Stimulated activated CD8-positive, alpha-beta memory T cell treated with anti-CD3 and anti-CD28 coated beads, Interleukin-12 subunit alpha, Interleukin-12 subunit beta, amount 100 ng/mL, for 24 hours (primary cell): Measurements from ENCODE around the gene RRN3.
"Not testable (repeated sequence)": the region's sequence is repeated elsewhere in the genome, so short reads cannot be mapped to it uniquely, and the experiment has no call there.

Experiments
- DNase-seq: peaks from one replicate; pipeline ENCODE4 v3.0.0-alpha.2; 2020; ENCODE audit errors: extremely low read depth

Gene RRN3

DNA sequence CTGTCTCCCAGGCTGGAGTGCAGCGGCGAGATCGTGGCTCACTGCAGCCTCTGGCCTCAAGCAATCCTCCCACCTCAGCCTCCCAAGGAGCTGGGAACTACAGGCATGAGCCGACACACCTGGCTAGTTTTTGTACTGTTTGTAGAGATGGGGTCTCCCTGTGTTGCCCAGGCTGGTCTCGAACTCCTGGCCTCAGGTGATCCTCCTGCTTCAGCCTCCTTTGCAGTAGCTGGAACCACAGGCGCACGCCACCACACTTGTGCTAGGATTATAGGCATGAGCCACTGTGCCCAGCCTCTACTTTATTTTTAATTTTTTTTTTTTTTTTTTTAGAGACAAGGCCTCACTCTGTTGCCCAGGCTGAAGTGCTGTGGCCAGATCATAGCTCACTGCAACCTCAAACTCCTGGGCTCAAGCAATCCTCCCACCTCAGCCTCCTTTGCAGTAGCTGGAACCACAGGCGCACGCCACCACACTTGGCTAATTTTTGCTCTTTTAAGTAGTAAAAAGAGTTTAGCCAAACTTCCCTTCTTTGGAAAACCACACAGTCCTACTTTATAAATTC is 42.6 kb downstream of the RRN3 start:
- no peak for DNase-seq

DNA sequence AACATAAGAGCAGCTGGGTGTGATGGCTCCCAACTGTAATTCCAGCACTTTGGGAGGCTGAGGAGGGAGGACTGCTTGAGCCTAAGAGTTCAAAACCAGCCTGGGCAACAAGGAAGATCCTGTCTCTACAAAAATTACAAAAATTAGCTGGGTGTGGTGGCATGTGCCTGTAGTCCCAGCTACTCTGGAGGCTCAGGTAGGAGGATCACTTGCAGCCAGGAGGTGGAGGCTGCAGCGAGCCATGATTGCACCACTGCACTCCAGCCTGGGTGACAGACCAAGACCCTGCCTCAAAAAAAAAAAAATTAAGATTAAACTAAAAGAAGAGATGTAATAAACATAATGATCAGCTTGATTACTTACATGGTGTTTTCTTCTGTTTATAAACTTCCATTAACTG is 43.6 kb downstream of the RRN3 start:
- not testable (repeated sequence) for DNase-seq

DNA sequence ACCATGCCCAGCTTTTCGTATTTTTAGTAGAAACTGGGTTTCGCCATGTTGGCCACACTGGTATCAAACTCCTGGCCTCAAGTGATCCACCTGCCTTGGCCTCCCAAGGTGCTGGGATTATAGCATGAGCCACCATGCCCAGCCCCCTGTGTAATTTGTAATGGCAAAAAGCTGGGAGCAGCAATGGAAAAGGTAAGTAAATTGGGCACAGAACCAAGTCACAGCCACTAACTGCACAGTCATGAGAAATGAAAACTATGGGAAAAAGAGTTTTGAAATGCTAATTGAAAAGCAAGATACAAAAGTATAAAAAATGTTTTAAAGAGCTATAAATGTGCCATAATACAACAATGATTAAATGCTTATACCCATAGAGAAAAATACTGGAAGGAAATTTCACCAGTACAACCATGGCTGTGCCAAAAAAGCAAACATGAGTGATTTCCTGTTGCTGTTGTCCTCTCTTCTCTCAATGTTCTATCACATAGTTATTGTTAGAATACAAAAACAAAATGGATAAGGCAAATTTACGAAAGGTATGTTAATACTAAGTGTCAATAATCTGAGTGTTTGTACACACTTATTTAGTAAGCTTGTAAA is 44.4 kb downstream of the RRN3 start:
- no peak for DNase-seq

DNA sequence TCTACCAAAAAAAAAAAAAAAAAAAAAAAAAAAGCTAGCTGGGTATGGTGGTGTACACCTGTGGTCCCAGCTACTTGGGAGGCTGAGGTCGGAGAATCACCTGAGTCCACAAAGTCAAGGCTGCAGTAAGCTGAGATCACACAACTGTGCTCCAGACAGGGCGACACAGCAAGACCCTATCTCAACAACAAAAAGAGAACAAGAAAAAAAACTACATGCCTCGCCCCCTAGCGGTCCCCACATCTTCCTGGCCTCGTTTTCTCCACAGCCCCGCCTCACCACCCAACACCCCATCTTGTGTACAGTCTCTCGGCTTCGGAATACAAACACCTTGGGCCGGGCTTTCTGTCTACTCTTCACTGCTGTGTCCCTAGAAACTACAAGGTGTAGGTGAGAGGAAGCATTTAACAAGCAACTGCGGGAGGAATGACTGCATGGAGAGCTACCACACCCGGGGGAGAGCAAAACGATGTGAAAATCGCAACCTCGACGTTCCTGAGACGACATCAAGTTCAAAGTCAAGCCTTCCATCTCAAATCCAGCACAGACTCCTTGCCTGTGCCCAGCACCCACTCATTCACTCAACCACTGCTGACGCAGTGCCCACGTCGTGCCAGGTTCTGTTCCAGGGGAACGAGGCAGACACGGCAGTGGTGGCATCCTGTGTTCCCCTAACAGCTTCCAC is 47.2 kb downstream of the RRN3 start:
- no peak for DNase-seq

DNA sequence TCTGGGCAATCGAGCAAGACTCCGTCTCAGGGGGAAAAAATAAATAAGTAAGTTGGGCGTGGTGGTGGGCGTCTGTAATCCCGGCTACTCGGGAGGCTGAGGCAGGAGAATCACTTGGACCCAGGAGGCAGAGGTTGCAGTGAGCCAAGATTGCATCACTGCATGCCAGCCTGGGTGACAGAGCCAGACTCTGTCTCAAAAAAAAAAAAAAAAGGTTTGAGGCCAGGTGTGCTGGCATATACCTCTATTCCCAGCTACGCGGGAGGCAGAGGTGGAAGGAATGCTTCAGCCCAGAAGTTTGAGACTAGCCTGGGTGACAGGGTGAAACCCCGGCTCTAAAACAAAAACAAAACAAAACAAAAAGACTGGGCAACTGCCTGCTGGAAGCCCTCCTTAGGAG is 48.8 kb downstream of the RRN3 start:
- DNase-seq: not testable (repeated sequence)

DNA sequence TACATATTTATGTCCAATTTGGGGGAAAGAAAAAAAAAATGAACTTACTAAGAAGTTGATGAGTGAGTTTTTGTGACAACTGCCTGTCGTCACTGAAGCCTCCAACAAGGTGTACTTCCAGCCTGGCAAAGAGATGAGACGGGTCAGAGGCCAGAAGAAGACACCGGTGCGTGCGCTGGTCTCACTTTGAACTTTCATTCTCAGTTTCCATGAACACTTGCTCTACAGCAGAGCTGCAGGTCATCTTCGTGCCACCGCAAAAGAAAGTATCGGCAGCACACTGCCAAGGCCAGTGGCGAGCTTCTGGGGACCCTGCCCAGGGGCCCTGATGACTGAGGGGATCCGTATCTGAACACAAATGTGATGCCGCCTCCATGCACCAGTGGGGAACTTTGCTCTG is 49.8 kb downstream of the RRN3 start:
- no peak for DNase-seq

DNA sequence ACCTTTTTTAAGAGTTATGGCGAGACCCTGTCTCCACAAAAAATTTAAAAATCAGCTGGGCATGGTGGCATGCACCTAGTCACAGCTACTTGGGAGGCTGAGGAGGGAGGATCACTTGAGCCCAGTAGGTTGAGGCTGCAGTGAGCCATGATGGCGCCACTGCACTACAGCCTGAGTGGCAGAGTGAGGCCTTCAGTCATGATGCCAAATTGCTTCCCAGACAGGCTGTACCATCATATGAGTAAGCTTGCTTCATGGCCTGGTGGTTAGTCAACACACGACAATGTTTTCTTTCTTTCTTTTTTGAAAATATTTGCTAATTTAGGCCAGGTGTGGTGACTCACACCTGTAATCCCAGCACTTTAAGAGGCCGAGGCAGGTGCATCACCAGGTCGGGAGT is 50.7 kb downstream of the RRN3 start:
- no peak for DNase-seq

DNA sequence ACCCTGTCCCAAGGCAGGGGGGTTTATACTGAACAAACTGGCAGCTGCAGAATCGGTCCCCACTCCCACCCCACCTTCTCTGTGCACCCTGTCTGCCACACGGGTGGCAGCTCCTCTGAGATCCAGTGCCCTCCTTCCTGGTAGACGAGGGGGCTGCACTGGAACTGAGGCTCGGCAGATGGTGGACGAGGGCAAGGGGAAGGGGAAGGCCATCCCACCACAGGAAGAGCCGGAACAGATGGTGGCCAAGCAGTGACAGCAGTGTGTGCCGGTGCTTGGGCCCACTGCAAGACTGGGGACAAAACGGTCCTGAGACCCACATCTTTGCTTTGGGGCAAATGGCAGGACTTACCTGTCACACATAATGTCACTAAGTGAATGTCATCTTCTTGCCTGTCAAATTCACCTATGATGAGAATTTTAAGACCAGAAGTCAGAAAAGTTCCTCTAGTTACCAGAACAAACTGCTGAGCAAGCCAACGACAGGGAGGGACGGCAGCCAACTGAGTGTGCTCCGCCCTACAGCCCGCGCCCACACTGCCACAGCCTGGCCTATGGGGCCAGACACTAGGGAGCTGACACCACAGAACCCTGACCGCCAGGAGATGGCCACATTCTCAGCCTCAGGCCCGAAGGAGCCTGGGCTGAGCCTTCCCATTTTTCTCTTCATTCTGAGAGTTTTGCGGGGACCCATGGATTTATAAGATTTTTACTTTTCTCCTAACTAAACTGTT is 52.6 kb downstream of the RRN3 start:
- no peak for DNase-seq

DNA sequence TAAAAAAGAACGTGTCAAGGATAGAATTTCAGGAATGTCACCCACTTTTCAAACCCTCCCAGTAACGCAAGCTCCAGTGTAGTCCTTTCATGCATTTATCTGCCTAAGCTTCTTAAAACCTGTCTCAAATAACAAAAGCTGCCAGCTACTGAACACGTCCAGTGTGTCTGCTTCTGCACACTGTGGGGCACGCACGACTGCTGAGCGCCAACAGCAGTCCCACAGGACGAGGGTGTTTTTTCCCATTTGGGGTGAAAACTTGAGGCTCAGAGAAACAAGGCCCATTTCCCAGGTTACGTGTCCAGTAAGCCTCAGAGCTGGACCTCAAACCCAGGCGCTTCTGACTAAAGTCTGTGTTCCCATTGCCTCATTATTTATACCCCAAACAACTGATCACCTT is 55.4 kb downstream of the RRN3 start:
- no peak for DNase-seq

DNA sequence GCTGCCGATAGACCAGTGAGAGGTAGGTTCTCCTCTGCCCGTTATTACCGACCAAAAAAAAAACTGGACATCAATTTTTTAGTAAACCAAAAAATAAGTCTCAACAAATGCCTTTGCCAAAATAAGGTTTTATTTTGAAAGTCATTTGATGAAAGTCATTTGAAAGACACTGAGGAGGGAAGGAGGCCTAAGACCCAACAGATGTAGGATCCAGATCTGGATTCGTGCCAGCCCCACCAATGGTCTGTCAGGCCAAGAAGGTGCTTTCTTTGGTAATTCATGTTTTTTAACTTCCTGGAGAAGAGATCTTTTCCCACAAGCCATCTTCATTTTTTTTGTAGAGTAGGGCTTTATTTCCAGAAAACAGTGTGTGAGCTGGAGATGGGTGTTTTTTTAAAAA is 56.3 kb downstream of the RRN3 start:
- DNase-seq: no peak

DNA sequence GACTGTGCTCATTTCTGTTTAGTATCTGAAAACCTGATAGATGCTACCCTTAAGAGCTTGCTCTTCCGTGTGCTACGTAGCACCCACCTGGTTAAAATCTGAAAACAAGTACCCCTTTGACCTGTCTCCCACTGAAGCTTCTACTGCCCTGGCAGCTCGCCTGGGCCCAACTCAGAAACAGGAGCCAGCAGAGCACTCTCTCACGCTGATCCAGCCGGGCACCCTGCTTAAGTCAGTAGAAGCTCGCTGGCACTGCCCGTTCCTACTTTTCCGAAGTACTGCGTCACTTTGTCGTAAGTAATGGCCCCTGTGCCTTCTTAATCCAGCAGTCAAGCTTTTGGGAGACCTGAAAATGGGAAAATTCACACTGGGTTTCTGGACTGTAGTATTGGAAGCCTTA is 57.1 kb downstream of the RRN3 start:
- DNase-seq: no peak

DNA sequence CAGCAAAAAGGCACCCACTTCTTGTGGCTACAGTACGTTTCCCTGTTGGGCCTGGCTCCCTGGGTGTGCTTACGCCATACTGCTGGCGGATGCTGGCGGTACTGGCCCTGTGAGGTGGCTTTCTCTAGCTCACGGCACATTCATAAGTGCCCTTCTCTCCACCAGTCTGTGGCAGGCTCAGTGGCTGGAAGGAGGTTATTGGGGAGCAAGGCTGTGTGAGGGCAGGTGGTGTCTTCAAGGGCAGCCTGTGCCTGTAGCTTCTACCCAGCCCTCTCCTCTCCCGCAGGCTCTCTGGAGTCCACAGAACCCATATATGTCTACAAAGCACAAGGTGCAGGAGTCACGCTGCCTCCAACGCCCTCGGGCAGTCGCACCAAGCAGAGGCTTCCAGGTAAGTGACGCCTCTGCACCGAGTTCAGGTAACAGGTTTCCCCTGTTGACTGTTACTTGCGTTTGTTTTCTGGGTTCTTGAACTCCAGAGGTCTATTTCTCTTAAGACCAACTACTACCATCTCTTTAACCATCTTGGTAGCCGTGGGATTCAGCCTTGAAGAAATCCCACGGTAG is 58.8 kb downstream of the RRN3 start:
- DNase-seq: no peak

DNA sequence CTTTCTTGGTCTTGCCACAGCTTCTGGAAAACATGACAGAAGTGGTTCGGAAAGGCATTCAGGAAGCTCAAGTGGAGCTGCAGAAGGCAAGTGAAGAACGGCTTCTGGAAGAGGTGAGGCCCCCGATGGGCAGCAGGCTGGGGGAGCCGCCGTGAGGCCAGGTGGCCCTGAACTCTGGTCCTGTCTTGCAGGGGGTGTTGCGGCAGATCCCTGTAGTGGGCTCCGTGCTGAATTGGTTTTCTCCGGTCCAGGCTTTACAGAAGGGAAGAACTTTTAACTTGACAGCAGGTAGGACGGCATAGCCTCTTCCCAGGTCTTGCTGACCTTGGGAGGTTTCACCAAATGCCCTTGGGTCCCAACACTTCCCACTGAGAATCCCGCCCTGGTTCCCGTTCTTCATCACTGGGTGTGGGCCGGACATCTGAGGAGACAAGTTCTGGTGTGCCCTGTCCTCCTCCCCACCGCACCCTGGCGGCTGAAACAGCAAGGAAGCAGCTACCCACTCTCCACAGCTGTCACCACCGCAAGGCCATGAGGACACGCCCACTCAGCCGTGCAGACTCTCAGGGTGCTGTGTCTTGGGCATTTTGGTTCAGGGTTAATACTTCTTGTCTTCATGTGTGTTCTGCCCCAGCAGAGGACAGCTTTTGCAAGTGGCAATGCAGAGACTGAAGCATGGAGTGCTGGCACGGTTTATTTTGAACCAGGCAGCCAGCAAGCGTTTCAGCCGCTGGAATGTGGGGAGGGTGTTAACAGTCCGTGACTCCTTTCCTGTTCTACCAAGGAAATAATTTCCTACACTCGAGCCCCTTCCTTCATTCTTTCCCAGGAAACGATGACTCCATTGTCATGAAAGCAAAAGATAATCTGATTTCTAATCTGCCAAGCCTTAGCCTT is 59.6 kb downstream of the RRN3 start:
- DNase-seq: no peak

DNA sequence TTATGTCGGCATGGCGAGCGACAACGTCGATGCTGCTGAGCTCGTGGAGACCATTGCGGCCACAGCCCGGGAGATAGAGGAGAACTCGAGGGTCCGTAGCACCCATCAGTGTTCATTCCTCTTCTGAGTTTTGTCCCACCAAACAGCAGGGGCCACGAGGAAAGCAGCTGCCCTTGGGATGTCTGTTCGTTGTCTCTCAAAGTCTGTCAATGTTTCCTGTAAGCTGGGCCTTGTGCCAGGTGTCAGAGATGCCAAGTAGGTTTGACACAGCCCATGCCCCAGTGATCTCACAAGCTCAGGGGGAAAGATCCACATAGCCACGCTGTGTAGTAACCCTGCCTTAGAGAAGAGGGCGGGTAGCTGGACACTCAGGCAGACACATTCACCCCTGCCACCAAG is 60.8 kb downstream of the RRN3 start:
- no peak for DNase-seq

DNA sequence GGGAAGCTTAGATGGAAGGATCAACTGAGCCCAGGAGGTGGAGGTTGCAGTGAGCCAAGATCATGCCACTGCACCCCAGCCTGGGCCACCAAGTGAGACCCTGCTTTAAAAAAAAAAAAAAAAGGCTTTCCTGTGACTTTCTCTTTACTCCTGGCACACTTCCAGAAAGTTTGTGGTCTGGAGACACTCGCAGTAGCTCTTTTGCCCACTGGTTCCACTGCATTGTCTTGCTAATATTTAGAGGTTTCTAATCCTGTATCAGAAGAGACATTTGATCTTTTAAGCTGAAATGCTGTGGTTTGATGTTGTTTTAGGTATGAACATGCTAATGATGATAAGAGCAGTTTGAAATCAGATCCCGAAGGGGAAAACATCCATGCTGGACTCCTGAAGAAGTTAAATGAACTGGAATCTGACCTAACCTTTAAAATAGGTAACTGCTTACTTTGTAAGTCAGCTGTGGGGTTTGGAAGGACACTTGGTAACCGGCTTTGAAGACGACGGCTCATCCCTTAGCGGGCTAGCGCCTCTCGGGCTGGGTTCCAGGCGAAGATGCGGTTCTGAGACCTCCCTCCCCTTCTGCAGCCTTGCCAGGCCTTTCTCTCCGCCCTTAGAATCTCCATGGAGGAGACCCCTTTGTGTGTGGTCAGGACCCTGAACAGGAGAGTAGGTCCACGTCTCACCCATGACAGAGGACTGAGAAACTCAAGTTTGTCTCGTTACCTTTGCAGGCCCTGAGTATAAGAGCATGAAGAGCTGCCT is 61.3 kb downstream of the RRN3 start:
- DNase-seq: no peak

DNA sequence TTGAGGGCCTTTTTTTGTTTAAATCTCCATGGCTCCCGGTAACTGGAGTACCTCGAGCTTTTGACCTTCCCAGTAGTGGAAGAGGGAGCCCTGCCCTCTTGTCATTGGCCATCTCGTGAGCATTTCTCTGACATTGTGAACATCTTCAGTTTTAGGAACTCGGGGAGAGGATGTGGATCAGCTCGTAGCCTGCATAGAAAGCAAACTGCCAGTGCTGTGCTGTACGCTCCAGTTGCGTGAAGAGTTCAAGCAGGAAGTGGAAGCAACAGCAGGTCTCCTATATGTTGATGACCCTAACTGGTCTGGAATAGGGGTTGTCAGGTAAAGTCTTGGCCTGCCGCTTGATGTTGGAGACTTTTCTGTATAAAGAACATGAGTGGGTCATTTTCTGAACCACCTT is 62.5 kb downstream of the RRN3 start:
- DNase-seq: no peak

DNA sequence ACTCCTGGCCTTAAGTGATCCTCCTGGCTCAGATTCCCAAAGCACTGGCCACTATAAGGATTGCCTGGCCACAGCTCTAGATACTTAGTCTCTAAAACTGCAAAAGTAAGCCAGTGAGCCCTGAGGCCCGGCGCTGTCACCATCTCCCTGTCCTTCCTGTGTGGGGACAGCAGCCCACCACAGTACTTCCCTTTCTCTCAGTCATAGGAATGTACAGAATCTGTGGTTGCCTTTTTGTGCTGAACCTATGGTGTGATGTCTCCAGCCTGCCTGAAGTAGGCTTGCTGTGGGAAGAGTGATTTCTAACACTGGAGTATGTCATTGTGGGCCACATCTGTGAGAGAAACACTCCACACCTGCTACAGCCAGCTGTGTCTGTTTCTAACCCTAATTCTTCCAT is 62.9 kb downstream of the RRN3 start:
- DNase-seq: no peak

DNA sequence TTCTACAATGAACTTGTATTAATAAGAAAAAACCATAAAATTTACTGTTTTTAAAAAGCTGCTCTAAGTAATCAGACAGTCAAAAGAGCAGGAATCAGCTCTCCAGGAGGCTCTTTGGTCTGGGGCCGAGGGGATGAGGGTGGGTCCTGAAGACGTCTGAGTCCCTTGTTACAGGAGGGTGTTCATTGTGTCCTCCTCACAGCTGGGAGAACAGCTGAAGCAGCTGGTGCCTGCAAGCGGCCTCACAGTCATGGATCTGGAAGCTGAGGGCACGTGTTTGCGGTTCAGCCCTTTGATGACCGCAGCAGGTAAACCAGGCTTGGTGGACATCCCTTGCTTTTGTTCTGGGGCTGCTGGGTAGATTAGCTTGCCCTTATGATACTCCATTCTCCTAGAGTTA is 64.3 kb downstream of the RRN3 start:
- DNase-seq: not testable (repeated sequence)

DNA sequence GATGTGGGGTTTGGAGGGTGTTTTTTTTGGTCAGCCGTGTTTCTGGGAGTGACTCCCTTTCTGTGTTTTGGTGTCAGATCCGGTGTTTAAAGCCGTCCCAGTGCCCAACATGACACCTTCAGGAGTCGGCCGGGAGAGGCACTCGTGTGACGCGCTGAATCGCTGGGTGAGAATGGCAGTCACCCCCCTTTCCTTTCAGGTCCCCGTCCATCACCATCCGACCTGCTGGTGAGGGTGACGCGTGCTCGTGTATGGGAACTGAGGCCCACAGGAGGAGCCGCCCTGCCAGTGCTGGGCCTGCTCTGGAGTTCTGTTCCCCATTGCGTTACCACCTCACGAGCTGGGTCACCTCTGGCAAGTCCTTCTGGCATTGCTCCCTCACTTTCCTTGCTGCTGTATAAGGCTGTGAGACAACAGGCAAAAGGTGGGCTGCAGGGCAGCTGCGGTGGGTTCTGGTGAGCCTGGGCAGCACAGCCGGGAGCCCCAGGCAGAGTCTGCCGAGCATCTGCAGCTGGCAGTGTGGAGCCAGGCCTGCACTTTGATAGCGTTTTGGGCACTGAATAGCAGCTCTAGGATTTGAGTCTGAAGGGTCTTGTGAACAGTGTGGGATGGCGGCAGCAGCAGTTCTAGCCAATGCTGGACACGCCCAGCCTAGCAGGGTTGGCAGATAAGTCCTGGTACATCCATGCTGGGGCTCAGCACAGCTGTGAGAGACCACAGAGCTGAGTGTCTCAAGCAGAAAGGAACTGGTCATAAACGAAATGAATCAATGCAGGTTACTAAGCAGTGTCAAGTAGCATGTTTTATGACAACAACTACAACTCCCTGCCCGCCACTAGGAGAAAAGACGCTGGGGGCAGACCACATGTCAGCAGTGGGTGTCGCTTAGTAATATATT is 65.0 kb downstream of the RRN3 start:
- not testable (repeated sequence) for DNase-seq

DNA sequence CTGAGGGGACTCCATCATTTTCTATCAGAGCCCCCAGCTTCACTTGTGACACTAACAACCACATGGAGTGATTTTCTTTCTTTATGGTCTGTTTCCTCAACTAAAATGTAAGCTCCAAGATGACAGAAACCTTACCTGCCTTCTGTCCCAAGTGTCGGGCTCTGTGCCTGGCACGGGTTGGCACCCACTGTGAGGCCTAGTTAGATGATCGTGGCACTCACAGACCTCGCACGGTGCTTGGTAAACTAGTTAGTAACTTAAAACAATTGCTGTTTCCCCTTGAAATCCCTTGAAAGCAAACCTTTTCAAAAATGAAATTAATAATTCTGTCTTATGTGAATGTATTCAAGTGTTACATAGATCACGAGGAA is 65.7 kb downstream of the RRN3 start:
- not testable (repeated sequence) for DNase-seq
